SU-DHL-6 (cell line): Measurements from ENCODE around the gene GNAO1.
"Not testable (repeated sequence)": the region's sequence is repeated elsewhere in the genome, so short reads cannot be mapped to it uniquely, and the experiment has no call there.

Experiments
- CTCF ChIP-seq: fragments of 200-600 bp; sonication (generic); IDR thresholded peaks from one replicate; pipeline ENCODE4 v1.5.1; 2017; ENCODE audit warnings: antibody characterized with exemption, mild to moderate bottlenecking, low read length, moderate library complexity; ENCODE audit not compliant: insufficient read depth, poor library complexity, severe bottlenecking
- EZH2phosphoT487 ChIP-seq: fragments of 200-600 bp; sonication (generic), shearing (Covaris generic); conservative IDR thresholded peaks from 2 replicates; pipeline ENCODE4 v1.6.1; 2018; ENCODE audit warnings: mild to moderate bottlenecking, antibody characterized with exemption, low read length, moderate library complexity, mixed read lengths

DNA sequence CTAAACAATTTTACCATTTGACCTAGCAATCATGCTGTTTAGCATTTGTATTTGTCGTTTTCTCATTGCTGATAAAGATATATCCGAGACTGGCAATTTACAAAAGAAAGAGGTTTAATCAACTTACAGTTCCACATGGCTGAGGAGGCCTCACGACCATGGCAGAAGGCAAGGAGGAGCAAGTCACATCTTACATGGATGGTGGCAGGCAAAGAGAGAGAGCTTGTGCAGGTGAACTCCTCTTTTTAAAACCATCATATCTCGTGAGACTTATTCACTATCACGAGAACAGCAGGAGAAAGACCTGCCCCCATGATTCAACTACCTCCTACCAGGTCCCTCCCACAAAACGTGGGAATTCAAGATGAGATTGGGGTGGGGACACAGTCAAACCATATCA, 187.8 kb downstream of the GNAO1 start:
- TF ChIP-seq CTCF, EZH2phosphoT487: not testable (repeated sequence)
